H9 (cell line): ENCODE measurements around the gene SATB2. TPM values are rescaled to one million over a fixed set of nuclear protein-coding genes. Genes with fewer than 3 reads are reported as not detected.

Experiments used
- DNase-seq: peaks from one replicate; pipeline ENCODE4 v3.0.0-alpha.2; 2017
- H2AFZ ChIP-seq: one replicate; pipeline ENCODE4 v1.6.1; 2013; ENCODE audit warnings: mild to moderate bottlenecking, low read length, control low read depth, moderate library complexity
- H2AK5ac ChIP-seq: 2 replicates; pipeline ENCODE4 v1.6.1; 2013; ENCODE audit warnings: low read length, control low read depth, mixed read lengths; ENCODE audit not compliant: insufficient read length
- H2BK120ac ChIP-seq: one replicate; pipeline ENCODE4 v1.6.1; 2013; ENCODE audit warnings: low read depth, mild to moderate bottlenecking, low read length, control low read depth, inconsistent platforms; ENCODE audit not compliant: poor library complexity, severe bottlenecking
- H2BK12ac ChIP-seq: 2 replicates; pipeline ENCODE4 v1.6.1; 2013; ENCODE audit warnings: low read length, control low read depth, mixed read lengths, low read depth; ENCODE audit not compliant: insufficient read length
- H2BK15ac ChIP-seq: 2 replicates; pipeline ENCODE4 v1.6.1; 2013; ENCODE audit warnings: low read depth, low read length, control low read depth
- H2BK20ac ChIP-seq: one replicate; pipeline ENCODE4 v1.6.1; 2013; ENCODE audit warnings: low read depth, mild to moderate bottlenecking, low read length, control low read depth, inconsistent platforms; ENCODE audit not compliant: poor library complexity, severe bottlenecking
- H2BK5ac ChIP-seq: 2 replicates; pipeline ENCODE4 v1.6.1; 2013; ENCODE audit warnings: low read length, control low read depth, mixed read lengths; ENCODE audit not compliant: insufficient read length
- H3K14ac ChIP-seq: 2 replicates; pipeline ENCODE4 v1.6.1; 2013; ENCODE audit warnings: low read length, control low read depth; ENCODE audit not compliant: insufficient read depth
- H3K18ac ChIP-seq: 2 replicates; pipeline ENCODE4 v1.6.1; 2013; ENCODE audit warnings: low read depth, mild to moderate bottlenecking, mixed read lengths, low read length, control low read depth; ENCODE audit not compliant: insufficient read length
- H3K23ac ChIP-seq: 2 replicates; pipeline ENCODE4 v1.6.1; 2013; ENCODE audit warnings: low read length, control low read depth, mixed read lengths, low read depth; ENCODE audit not compliant: insufficient read length
- H3K23me2 ChIP-seq: 2 replicates; pipeline ENCODE4 v1.6.1; 2013; ENCODE audit warnings: low read depth, mild to moderate bottlenecking, mixed read lengths, low read length, control low read depth; ENCODE audit not compliant: insufficient read length, poor library complexity, severe bottlenecking
- H3K27ac ChIP-seq: 2 replicates; pipeline ENCODE4 v1.5.1; 2013; ENCODE audit warnings: low read length, control low read depth, mixed read lengths, low read depth; ENCODE audit not compliant: insufficient read length
- H3K27me3 ChIP-seq: 2 replicates; pipeline ENCODE4 v1.6.1; 2013; ENCODE audit warnings: low read length, control low read depth, inconsistent platforms; ENCODE audit not compliant: insufficient read depth
- H3K4ac ChIP-seq: 2 replicates; pipeline ENCODE4 v1.6.1; 2013; ENCODE audit warnings: low read depth, mild to moderate bottlenecking, control low read depth, inconsistent platforms, low read length, moderate library complexity
- H3K4me1 ChIP-seq: 2 replicates; pipeline ENCODE4 v1.6.1; 2013; ENCODE audit warnings: low read length, control low read depth, inconsistent platforms; ENCODE audit not compliant: insufficient read depth
- H3K4me2 ChIP-seq: 2 replicates; pipeline ENCODE4 v1.6.1; 2013; ENCODE audit warnings: low read length, control low read depth, mixed read lengths; ENCODE audit not compliant: insufficient read length, insufficient read depth
- H3K56ac ChIP-seq: 2 replicates; pipeline ENCODE4 v1.6.1; 2013; ENCODE audit warnings: low read depth, mild to moderate bottlenecking, mixed read lengths, low read length, control low read depth; ENCODE audit not compliant: insufficient read length
- H3K79me1 ChIP-seq: 2 replicates; pipeline ENCODE4 v1.6.1; 2013; ENCODE audit warnings: low read depth, mild to moderate bottlenecking, moderate library complexity, low read length, control low read depth, inconsistent platforms; ENCODE audit not compliant: insufficient read depth, poor library complexity, severe bottlenecking
- H3K79me2 ChIP-seq: 2 replicates; pipeline ENCODE4 v1.6.1; 2013; ENCODE audit warnings: low read length, control low read depth, inconsistent platforms; ENCODE audit not compliant: insufficient read depth
- H3K9ac ChIP-seq: 2 replicates; pipeline ENCODE4 v1.6.1; 2013; ENCODE audit warnings: low read length, control low read depth, mixed read lengths; ENCODE audit not compliant: insufficient read length; ENCODE audit errors: extremely low read depth
- H3K9me3 ChIP-seq: one replicate; pipeline ENCODE4 v1.6.1; 2013; ENCODE audit warnings: low read depth, low read length, inconsistent platforms; ENCODE audit not compliant: control insufficient read depth
- H3T11ph ChIP-seq: one replicate; pipeline ENCODE4 v1.6.1; 2013; ENCODE audit warnings: mild to moderate bottlenecking, low read length, control low read depth, inconsistent platforms
- H4K20me1 ChIP-seq: one replicate; pipeline ENCODE4 v1.6.1; 2013; ENCODE audit not compliant: control insufficient read depth, insufficient read length, insufficient read depth
- H4K5ac ChIP-seq: 2 replicates; pipeline ENCODE4 v1.6.1; 2013; ENCODE audit warnings: low read depth, mild to moderate bottlenecking, mixed read lengths, low read length, control low read depth; ENCODE audit not compliant: insufficient read length
- H4K8ac ChIP-seq: replicated peaks from 2 replicates; pipeline ENCODE4 v1.6.1; 2013; ENCODE audit warnings: low read length, control low read depth, mixed read lengths, low read depth; ENCODE audit not compliant: insufficient read length
- H4K91ac ChIP-seq: 2 replicates; pipeline ENCODE4 v1.6.1; 2013; ENCODE audit warnings: low read depth, mild to moderate bottlenecking, moderate library complexity, mixed read lengths, low read length, control low read depth; ENCODE audit not compliant: insufficient read length
- H3K27ac Mint-ChIP-seq, 3 experiments: 2 replicates in 2 of 3; 3 replicates in 1 of 3; pipeline ENCODE4 v1.8.0; 2020 to 2021; ENCODE audit warnings: mixed read lengths in 3 of 3, mild to moderate bottlenecking in 1 of 3, moderate library complexity in 1 of 3
- H3K27me3 Mint-ChIP-seq: 2 replicates; pipeline ENCODE4 v1.8.0; 2021; ENCODE audit warnings: low read depth, mild to moderate bottlenecking, moderate library complexity, mixed read lengths
- H3K36me3 Mint-ChIP-seq, 3 experiments: 2 replicates in 2 of 3; 3 replicates in 1 of 3; pipeline ENCODE4 v1.8.0; 2020 to 2021; ENCODE audit warnings: low read depth in 3 of 3, mixed read lengths in 3 of 3; ENCODE audit not compliant: insufficient read depth in 1 of 3
- H3K4me1 Mint-ChIP-seq, 2 experiments: 2 replicates each; pipeline ENCODE4 v1.8.0; 2020; ENCODE audit warnings: mixed read lengths in 2 of 2
- H3K4me3 Mint-ChIP-seq, 2 experiments: 2 replicates in 1 of 2; 3 replicates in 1 of 2; pipeline ENCODE4 v1.8.0; 2020 to 2021; ENCODE audit warnings: mild to moderate bottlenecking in 2 of 2, mixed read lengths in 2 of 2, moderate library complexity in 1 of 2
- H3K9me3 Mint-ChIP-seq, 2 experiments: 2 replicates in 1 of 2; 3 replicates in 1 of 2; pipeline ENCODE4 v1.8.0; 2020; ENCODE audit warnings: mild to moderate bottlenecking in 2 of 2, mixed read lengths in 2 of 2, moderate library complexity in 1 of 2
- CTCF ChIP-seq: fragments of 200-600 bp; sonication (generic); conservative IDR thresholded peaks from 3 replicates; pipeline ENCODE4 v1.8.0; 2021; ENCODE audit warnings: antibody characterized with exemption, mild to moderate bottlenecking
- total RNA-seq: library from RNA; stranded (reverse); gene quantifications from 2 replicates; pipeline ENCODE4 v1.2.1, GENCODE V29; 2021

Gene SATB2
- total RNA-seq, 1 experiment from 2014 or later, result 23.8 TPM

- Histone ChIP-seq H3K18ac (no peak overlapping the region), H2BK12ac (no peak overlapping the region), H2AK5ac (no peak overlapping the region), H4K20me1 (no peaks in the 10 kb centered on the region), H3K79me1 (no peaks in the 10 kb centered on the region), H3K56ac (no peak overlapping the region), H4K5ac (no peak overlapping the region), H3K27ac (no peak overlapping the region), H3K79me2 (no peaks in the 10 kb centered on the region), H2BK15ac (no peak overlapping the region), H2BK5ac (no peak overlapping the region), H4K91ac (no peak overlapping the region), H4K8ac (no peak overlapping the region), H3T11ph (no peak overlapping the region), H3K23ac (no peak overlapping the region), H3K4me2 (no peak overlapping the region), H3K9me3 (no peaks in the 10 kb centered on the region), H3K23me2 (peaks cover 11% of the 10 kb centered on the region), H3K14ac (no peak overlapping the region), H3K4me1 (no peaks in the 10 kb centered on the region), H2AFZ (no peak overlapping the region), H3K9ac (no peak overlapping the region), H3K4ac (no peak overlapping the region), H3K27me3 (no peaks in the 10 kb centered on the region; the same call in 1 of the 2 replicates), H2BK120ac (no peak overlapping the region), H2BK20ac (no peak overlapping the region)
- peaks cover 12% of the 10 kb centered on the region for H3K27me3 Mint-ChIP-seq
- peaks cover 0 to 1% (median 0%) of the 10 kb centered on the region in 3 experiments; a peak in 1 of 7 replicates for H3K36me3 Mint-ChIP-seq
- H3K27ac Mint-ChIP-seq, result no peak overlapping the region
- H3K9me3 Mint-ChIP-seq, result no peaks in the 10 kb centered on the region
- DNase-seq, result no peak
- peaks cover 12 to 22% of the 10 kb centered on the region in 2 experiments for H3K4me1 Mint-ChIP-seq
- TF ChIP-seq CTCF, result no peak
- H3K4me3 Mint-ChIP-seq, result no peak overlapping the region
Measured at GRCh38 chr2:199452991-199453379, 4.8 kb downstream of the SATB2 start.
